HepG2 (cell line): ENCODE data around the gene CEP63. TPM values are rescaled to one million over a fixed set of nuclear protein-coding genes. Genes with fewer than 3 reads are reported as not detected.

Experiments
- ATAC-seq: fragments of 200-7000 bp; cut with Tn5 transposase; 3 replicates; pipeline ENCODE4 v1.9.1; 2020; ENCODE audit warnings: mild to moderate bottlenecking, moderate library complexity
- BruUV-seq: library from RNA; stranded (reverse); fragments of 400-500 nt; replicated peaks from 2 replicates; lab custom pipeline; 2021; lab: Mats Ljungman, UMichigan
- CTCF ChIA-PET: fragments of 300-600 bp; formaldehyde crosslinking; extraction: SDS; loops from one replicate; lab custom pipeline; 2021; ENCODE audit warnings: low total read pairs, inconsistent platforms, low intra/inter-chr PET ratio; lab: Yijun Ruan, JAX
- POLR2A ChIA-PET: fragments of 350-600 bp; sonication (Branson Sonifier 250); formaldehyde crosslinking; loops from one replicate; lab custom pipeline; 2020; ENCODE audit warnings: antibody characterized with exemption, inconsistent platforms; lab: Yijun Ruan, JAX
- DNase-seq: peaks from one replicate; pipeline ENCODE4 v3.0.0-alpha.2; 2015; ENCODE audit warnings: low spot score
- FAIRE-seq: peaks from 3 replicates; lab custom pipeline; 2011; peaks lifted over from hg19 to GRCh38; lab: Jason Lieb, UNC
- H2AFZ ChIP-seq: one replicate; pipeline ENCODE4 v1.6.1; 2011; ENCODE audit warnings: low read length, inconsistent platforms
- H3K27ac ChIP-seq: fragments of 300-600 bp; 3 replicates; pipeline ENCODE4 v1.8.0; 2011; ENCODE audit warnings: mixed run types, mild to moderate bottlenecking, mixed read lengths, low read length, inconsistent platforms; ENCODE audit not compliant: insufficient read depth; ENCODE audit errors: extremely low read length
- H3K27me3 ChIP-seq, 2 experiments: fragments of 200-600 bp in 1 of 2; 2 replicates in 1 of 2; 3 replicates in 1 of 2; pipeline versions ENCODE4 v1.6.0 to v1.8.0; 2011; ENCODE audit warnings: low read length in 2 of 2, mild to moderate bottlenecking in 2 of 2, moderate library complexity in 2 of 2, inconsistent platforms in 1 of 2; ENCODE audit not compliant: insufficient read depth in 2 of 2, control insufficient read depth in 1 of 2
- H3K36me3 ChIP-seq, 2 experiments: fragments of 200-600 bp in 1 of 2; replicated peaks in 1 of 2; 2 replicates in 1 of 2; 3 replicates in 1 of 2; pipeline versions ENCODE4 v1.5.1 to v1.8.0; 2011; ENCODE audit warnings: low read length in 2 of 2, inconsistent platforms in 1 of 2; ENCODE audit not compliant: insufficient read depth in 2 of 2, control insufficient read depth in 1 of 2
- H3K4me1 ChIP-seq: 2 replicates; pipeline ENCODE4 v1.5.1; 2012; ENCODE audit warnings: low read length, inconsistent platforms; ENCODE audit not compliant: insufficient read depth
- H3K4me2 ChIP-seq: 2 replicates; pipeline ENCODE4 v1.6.0; 2011; ENCODE audit warnings: low read depth, low read length, inconsistent platforms
- H3K4me3 ChIP-seq, 3 experiments: fragments of 200-600 bp in 1 of 3; sonication (generic), shearing (Covaris generic) in 1 of 3; replicated peaks in 1 of 3; 2 replicates each; pipeline ENCODE4 v1.5.1; 2011 to 2016; ENCODE audit warnings: low read length in 3 of 3, inconsistent platforms in 2 of 3, low read depth in 2 of 3, mild to moderate bottlenecking in 2 of 3, control low read depth in 1 of 3, mixed read lengths in 1 of 3; ENCODE audit not compliant: insufficient read depth in 1 of 3
- H3K79me2 ChIP-seq: one replicate; pipeline ENCODE4 v1.6.1; 2011; ENCODE audit warnings: low read length, inconsistent platforms; ENCODE audit not compliant: insufficient read depth
- H3K9ac ChIP-seq: 2 replicates; pipeline ENCODE4 v1.6.0; 2011; ENCODE audit warnings: mild to moderate bottlenecking, low read depth, low read length, inconsistent platforms; ENCODE audit not compliant: insufficient read depth
- H3K9me3 ChIP-seq: 2 replicates; pipeline ENCODE4 v1.5.1; 2012; ENCODE audit warnings: mild to moderate bottlenecking, low read length
- H4K20me1 ChIP-seq: 2 replicates; pipeline ENCODE4 v1.6.0; 2011; ENCODE audit warnings: inconsistent platforms, mild to moderate bottlenecking, low read length, moderate library complexity; ENCODE audit not compliant: insufficient read depth
- ASH2L ChIP-seq: fragments of 300-600, 200-600 bp; sonication (generic); IDR thresholded peaks from 2 replicates; pipeline ENCODE4 v1.7.0; 2017; ENCODE audit warnings: low read depth, mild to moderate bottlenecking, moderate library complexity, mixed read lengths, low read length; ENCODE audit not compliant: insufficient read length
- GLI4 ChIP-seq: sonication (generic); formaldehyde crosslinking; IDR thresholded peaks from 2 replicates; pipeline ENCODE4 v1.5.1; 2020; ENCODE audit warnings: missing genetic modification reagents, mild to moderate bottlenecking, moderate library complexity, borderline replicate concordance
- MBD4 ChIP-seq: IDR thresholded peaks from 2 replicates; pipeline ENCODE4 v1.6.1; 2012; ENCODE audit warnings: low read length, inconsistent platforms, borderline replicate concordance
- MED1 ChIP-seq: sonication (generic); formaldehyde crosslinking; IDR thresholded peaks from 2 replicates; pipeline ENCODE4 v1.4.0; 2020; ENCODE audit warnings: missing genetic modification reagents
- MEIS2 ChIP-seq: sonication (generic); formaldehyde crosslinking; IDR thresholded peaks from 2 replicates; pipeline ENCODE4 v1.9.0; 2021; ENCODE audit warnings: mild to moderate bottlenecking, missing genetic modification reagents
- PATZ1 ChIP-seq: sonication (generic); formaldehyde crosslinking; IDR thresholded peaks from 2 replicates; pipeline ENCODE4 v1.4.0; 2020; ENCODE audit warnings: missing genetic modification reagents
- RBAK ChIP-seq: sonication (generic); formaldehyde crosslinking; IDR thresholded peaks from 2 replicates; pipeline ENCODE4 v1.5.1; 2020; ENCODE audit warnings: mild to moderate bottlenecking, missing genetic modification reagents
- ZBTB46 ChIP-seq: sonication (generic); formaldehyde crosslinking; IDR thresholded peaks from 2 replicates; pipeline ENCODE4 v1.4.0; 2020; ENCODE audit warnings: mild to moderate bottlenecking, missing genetic modification reagents, borderline replicate concordance
- ZIK1 ChIP-seq: sonication (generic); formaldehyde crosslinking; IDR thresholded peaks from 2 replicates; pipeline ENCODE4 v1.5.0; 2020; ENCODE audit warnings: mild to moderate bottlenecking, low read depth, missing genetic modification reagents, borderline replicate concordance
- ZNF7 ChIP-seq: IDR thresholded peaks from 2 replicates; pipeline ENCODE4 v1.6.1; 2016; ENCODE audit warnings: missing biosample characterization, missing genetic modification reagents
- ZNF713 ChIP-seq: sonication (generic); formaldehyde crosslinking; IDR thresholded peaks from 2 replicates; pipeline ENCODE4 v1.4.0; 2020; ENCODE audit warnings: mild to moderate bottlenecking, missing genetic modification reagents
- ZNF747 ChIP-seq: sonication (generic); formaldehyde crosslinking; IDR thresholded peaks from 2 replicates; pipeline ENCODE4 v1.8.1; 2023; ENCODE audit warnings: missing genetic modification reagents, mild to moderate bottlenecking, borderline replicate concordance
- ZNF841 ChIP-seq: sonication (generic); formaldehyde crosslinking; IDR thresholded peaks from 2 replicates; pipeline ENCODE4 v1.8.1; 2023; ENCODE audit warnings: missing genetic modification reagents, borderline replicate concordance
- ZXDC ChIP-seq: sonication (generic); formaldehyde crosslinking; IDR thresholded peaks from 2 replicates; pipeline ENCODE4 v1.5.0; 2020; ENCODE audit warnings: mild to moderate bottlenecking, missing genetic modification reagents
- ZZZ3 ChIP-seq: sonication (generic); formaldehyde crosslinking; IDR thresholded peaks from 2 replicates; pipeline ENCODE4 v1.4.0; 2020; ENCODE audit warnings: missing genetic modification reagents, mild to moderate bottlenecking, borderline replicate concordance
- WGBS: methylation state at CpG from one replicate; pipeline ENCODE4 v1.1.6; 2017; ENCODE audit warnings: low lambda C conversion rate; 5-methylcytosine and 5-hydroxymethylcytosine counted together
- in situ Hi-C: cut with HindIII; loops from 2 replicates; pipeline ENCODE4 v1.10.0; 2017; ENCODE audit warnings: low pct_unique_long_range_greater_than_20kb; ENCODE audit not compliant: extremely low pct_ligation_motif_present
- intact Hi-C: fragments of 100-400 bp; cut with micrococcal nuclease; formaldehyde crosslinking; loops from one replicate; pipeline ENCODE4 v1.10.0; 2022; ENCODE audit not compliant: unreplicated experiment
- polyA plus RNA-seq, 8 experiments: library from polyadenylated mRNA; depleted of rRNA in 3 of 8; stranded (reverse) in 7 of 8; unstranded in 1 of 8; fragments of >200 nt; fragmentation: Illumina TruSeq in 4 of 8; extraction: Trizol in 4 of 8; gene quantifications; 2 replicates each; pipeline versions ENCODE4 v1.2.1 to v1.2.3, GENCODE V29; 2011 to 2016; ENCODE audit warnings: low read depth in 4 of 8, missing spikeins in 1 of 8, mixed read lengths in 1 of 8; ENCODE audit not compliant: insufficient read depth in 1 of 8
- total RNA-seq, 5 experiments: library from RNA; depleted of rRNA; stranded (reverse); fragments of >200 nt; fragmentation: Illumina TruSeq; extraction: Trizol; gene quantifications; 2 replicates each; pipeline ENCODE4 v1.2.3, GENCODE V29; 2016; ENCODE audit warnings: low read depth in 1 of 5

CEP63 gene
- total and polyA plus RNA-seq, 2 of the 13 experiments (the other 11 are each of a cell fraction or from before 2014, with no cell fraction given) = 7.2 to 18.4 TPM

- WGBS = 83% methylated on average over 4 of the region's 6 CpGs
- BruUV-seq = no TSS peak
- POLR2A ChIA-PET = no interaction called here
- H3K4me3 ChIP-seq = no peak overlapping the region
- H3K4me1 ChIP-seq = no peaks in the 10 kb centered on the region
- H3K4me2 ChIP-seq = no peak overlapping the region
- FAIRE-seq (no peak), ATAC-seq (no peak), DNase-seq (no peak)
- H3K27me3 ChIP-seq = peaks cover 3 to 28% of the 10 kb centered on the region in 2 experiments; a peak in 3 of 5 replicates
- no peaks in the 10 kb centered on the region for H3K36me3 ChIP-seq
- H3K9me3 ChIP-seq = no peaks in the 10 kb centered on the region
- intact Hi-C loops = no loop called here
- TF ChIP-seq ASH2L (no peak), ZNF713 (CRISPR knock-in tag) (no peak), MEIS2 (CRISPR knock-in tag) (no peak), GLI4 (CRISPR knock-in tag) (no peak), RBAK (CRISPR knock-in tag) (no peak), ZBTB46 (CRISPR knock-in tag) (no peak), ZIK1 (no peak), MBD4 (no peak), ZNF747 (CRISPR knock-in tag) (no peak), MED1 (CRISPR knock-in tag) (no peak), ZZZ3 (no peak), ZNF841 (CRISPR knock-in tag) (no peak), ZXDC (no peak), PATZ1 (CRISPR knock-in tag) (no peak), ZNF7 (CRISPR knock-in tag) (no peak)
- CTCF ChIA-PET = no interaction called here
- no peak overlapping the region for H2AFZ ChIP-seq
- no peak overlapping the region for H3K27ac ChIP-seq
- H3K79me2 ChIP-seq = no peaks in the 10 kb centered on the region
- H4K20me1 ChIP-seq = no peaks in the 10 kb centered on the region
- no peak overlapping the region for H3K9ac ChIP-seq
- in situ Hi-C loops = loop anchor here (25.0 kb wide), 2 partner anchors 904 to 1279 kb away; no protein-coding TSS in a partner anchor
Observed at GRCh38 chr3:134608023-134608770, 122.3 kb downstream of the CEP63 start.
